Esophagus muscularis mucosa (tissue), 4 donors: ENCODE measurements around the gene CYREN. TPM values are rescaled to one million over a fixed set of nuclear protein-coding genes. Genes with fewer than 3 reads are reported as not detected.
A peak's percentile ranks its signal among the peaks of the same experiment; 100 is the strongest.
"Not testable (repeated sequence)": the region's sequence is repeated elsewhere in the genome, so short reads cannot be mapped to it uniquely, and the experiment has no call there.

Experiments used
- DNase-seq: peaks from one replicate; pipeline ENCODE4 v3.0.0-alpha.2; 2017; ENCODE audit errors: extremely low spot score
- H3K27ac ChIP-seq, 4 donors: fragments of 200-600 bp; sonication (generic); replicated peaks in 1 of 4; 1 replicate in 3 of 4; 2 replicates in 1 of 4; pipeline ENCODE4 v1.5.1; 2016 to 2019; ENCODE audit warnings: mild to moderate bottlenecking in 1 of 4
- H3K27me3 ChIP-seq, 4 donors: fragments of 200-600 bp; sonication (generic); one replicate each; pipeline versions ENCODE4 v1.5.1 to v1.6.0; 2016 to 2019
- H3K36me3 ChIP-seq, 4 donors: fragments of 200-600 bp; sonication (generic); one replicate each; pipeline ENCODE4 v1.5.1; 2016 to 2019
- H3K4me1 ChIP-seq, 4 donors: fragments of 200-600 bp; sonication (generic); one replicate each; pipeline ENCODE4 v1.5.1; 2016 to 2019
- H3K4me3 ChIP-seq, 4 donors: fragments of 200-600 bp; sonication (generic); 1 replicate in 2 of 4; 2 replicates in 2 of 4; pipeline ENCODE4 v1.5.1; 2016 to 2019; ENCODE audit warnings: mild to moderate bottlenecking in 4 of 4, moderate library complexity in 1 of 4
- H3K9me3 ChIP-seq, 4 donors: fragments of 200-600 bp; sonication (generic); 1 replicate in 3 of 4; 2 replicates in 1 of 4; pipeline ENCODE4 v1.5.1; 2016 to 2019
- EP300 ChIP-seq: sonication (generic); formaldehyde crosslinking; IDR thresholded peaks from one replicate; pipeline ENCODE4 v1.6.1; 2017; ENCODE audit warnings: antibody characterized with exemption
- POLR2A ChIP-seq: fragments of 450-650 bp; IDR thresholded peaks from one replicate; pipeline ENCODE4 v1.6.1; 2017; ENCODE audit warnings: antibody characterized with exemption, moderate library complexity, mild to moderate bottlenecking, low read depth
- POLR2AphosphoS5 ChIP-seq, 2 donors: sonication (generic); formaldehyde crosslinking; IDR thresholded peaks; one replicate each; pipeline ENCODE4 v1.6.1; 2017; ENCODE audit warnings: antibody characterized with exemption in 2 of 2
- WGBS: methylation state at CpG from one replicate; pipeline ENCODE4 v1.1.5; 2018; 5-methylcytosine and 5-hydroxymethylcytosine counted together
- intact Hi-C: fragments of 100-400 bp; cut with DNase I; formaldehyde crosslinking; loops from one replicate; pipeline ENCODE4 v1.15.1; 2023
- total RNA-seq, 4 donors: library from RNA; depleted of rRNA; stranded (reverse); fragments of >200 nt; gene quantifications; one replicate each; pipeline versions ENCODE4 v1.1.0 to v1.2.1, GENCODE V29; 2016
- TF ChIP-seq, protein P1 (sequence below), 3 experiments: fragments of 200-600 bp in 2 of 3; fragments of 450-650 bp in 1 of 3; sonication (generic) in 2 of 3; IDR thresholded peaks; one replicate each; pipeline ENCODE4 v1.5.1; 2017 to 2019; ENCODE audit warnings: antibody characterized with exemption in 3 of 3, mild to moderate bottlenecking in 2 of 3, moderate library complexity in 1 of 3

CYREN gene
- total RNA-seq, 4 donors from 2014 or later: 30.8 to 51.7 (median 40.2) TPM

GRCh38 chr7:135179321-135179925 is 8.9 kb upstream of the CYREN start:
- H3K36me3 ChIP-seq: peaks cover 11 to 64% (median 37%) of the 10 kb centered on the region in 4 donors
- H3K27me3 ChIP-seq: no peaks in the 10 kb centered on the region
- no peak for DNase-seq
- TF ChIP-seq EP300: no peak
- intact Hi-C loops: no loop called here
- no peaks in the 10 kb centered on the region for H3K4me1 ChIP-seq
- no peak overlapping the region for H3K4me3 ChIP-seq
- H3K9me3 ChIP-seq: peaks cover 0 to 33% (median 18%) of the 10 kb centered on the region in 4 donors
- no peak overlapping the region for H3K27ac ChIP-seq
- 91% methylated on average over 7 of the region's 8 CpGs for WGBS

DNA sequence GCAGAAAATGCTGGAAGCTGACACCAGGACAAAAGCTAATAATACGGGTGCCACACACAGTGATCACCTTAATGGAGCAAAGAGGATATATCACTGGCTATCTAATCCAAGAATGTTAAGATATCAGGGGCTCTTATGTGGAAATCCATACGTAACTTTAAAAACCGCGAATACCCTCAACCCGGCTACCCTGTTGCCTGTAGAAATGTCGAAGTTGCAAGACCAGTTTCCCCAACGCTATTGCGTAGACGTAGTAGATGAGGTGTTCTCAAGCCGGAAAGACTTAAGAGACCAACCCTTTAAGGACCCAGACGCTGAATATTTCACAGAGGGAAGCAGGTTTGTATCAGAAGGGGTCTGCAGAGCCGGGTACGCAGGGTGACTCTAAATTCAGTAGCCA is 7.9 kb upstream of the CYREN start:
- TF ChIP-seq, protein P1, sequence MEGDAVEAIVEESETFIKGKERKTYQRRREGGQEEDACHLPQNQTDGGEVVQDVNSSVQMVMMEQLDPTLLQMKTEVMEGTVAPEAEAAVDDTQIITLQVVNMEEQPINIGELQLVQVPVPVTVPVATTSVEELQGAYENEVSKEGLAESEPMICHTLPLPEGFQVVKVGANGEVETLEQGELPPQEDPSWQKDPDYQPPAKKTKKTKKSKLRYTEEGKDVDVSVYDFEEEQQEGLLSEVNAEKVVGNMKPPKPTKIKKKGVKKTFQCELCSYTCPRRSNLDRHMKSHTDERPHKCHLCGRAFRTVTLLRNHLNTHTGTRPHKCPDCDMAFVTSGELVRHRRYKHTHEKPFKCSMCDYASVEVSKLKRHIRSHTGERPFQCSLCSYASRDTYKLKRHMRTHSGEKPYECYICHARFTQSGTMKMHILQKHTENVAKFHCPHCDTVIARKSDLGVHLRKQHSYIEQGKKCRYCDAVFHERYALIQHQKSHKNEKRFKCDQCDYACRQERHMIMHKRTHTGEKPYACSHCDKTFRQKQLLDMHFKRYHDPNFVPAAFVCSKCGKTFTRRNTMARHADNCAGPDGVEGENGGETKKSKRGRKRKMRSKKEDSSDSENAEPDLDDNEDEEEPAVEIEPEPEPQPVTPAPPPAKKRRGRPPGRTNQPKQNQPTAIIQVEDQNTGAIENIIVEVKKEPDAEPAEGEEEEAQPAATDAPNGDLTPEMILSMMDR (IDR thresholded peaks at IDR 0.05): no peak
- TF ChIP-seq EP300: no peak
- TF ChIP-seq POLR2AphosphoS5 (IDR thresholded peaks at IDR 0.05): no peak
- TF ChIP-seq POLR2A: no peak
- DNase-seq: peak; percentile 86
- WGBS: 92% methylated on average over 13 of the region's 13 CpGs
- Histone ChIP-seq H3K36me3 (peaks cover 8 to 54% (median 27%) of the 10 kb centered on the region in 4 donors), H3K4me3 (no peak overlapping the region), H3K9me3 (peaks cover 0 to 33% (median 18%) of the 10 kb centered on the region in 4 donors), H3K4me1 (no peaks in the 10 kb centered on the region), H3K27me3 (no peaks in the 10 kb centered on the region), H3K27ac (no peak overlapping the region)
- intact Hi-C loops: no loop called here

- Histone ChIP-seq H3K4me3 (no peak overlapping the region), H3K27ac (no peak overlapping the region), H3K36me3 (peaks cover 6 to 42% (median 14%) of the 10 kb centered on the region in 4 donors), H3K27me3 (no peaks in the 10 kb centered on the region), H3K9me3 (peaks cover 0 to 23% (median 16%) of the 10 kb centered on the region in 4 donors), H3K4me1 (peaks cover 0 to under 1% (median under 1%) of the 10 kb centered on the region in 4 donors)
- intact Hi-C loops: no loop called here
- WGBS: 89% methylated on average over 9 of the region's 9 CpGs
- DNase-seq: peak; percentile 85
- TF ChIP-seq POLR2A: no peak
- TF ChIP-seq EP300: no peak
- TF ChIP-seq, protein P1 (IDR thresholded peaks at IDR 0.05): no peak
- TF ChIP-seq POLR2AphosphoS5 (IDR thresholded peaks at IDR 0.05): no peak
These were observed 6.7 kb upstream of the CYREN start for GRCh38 chr7:135177028-135177696.

DNA sequence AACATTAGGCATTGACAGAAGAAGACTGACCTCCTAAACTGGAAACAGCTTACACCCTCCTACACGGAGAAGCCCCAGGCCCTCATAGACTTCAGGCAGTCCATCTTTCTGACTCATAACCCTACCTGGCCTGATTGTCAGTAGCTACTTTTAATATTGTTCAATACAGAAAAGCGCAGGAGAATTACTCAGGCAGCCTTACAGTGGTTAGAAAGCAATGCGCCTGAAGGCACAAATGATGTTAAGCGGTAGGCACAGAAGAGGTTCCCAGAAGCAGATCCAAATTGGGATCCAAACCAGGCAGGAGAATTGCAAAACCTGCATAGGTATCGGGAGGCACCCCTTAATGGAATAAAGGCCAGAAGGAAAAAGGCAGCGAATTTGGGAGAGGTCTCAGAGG is 5.4 kb upstream of the CYREN start:
- Histone ChIP-seq H3K27ac (no peak overlapping the region), H3K4me1 (peaks cover 12 to 13% (median 12%) of the 10 kb centered on the region in 4 donors), H3K4me3 (no peak overlapping the region), H3K36me3 (peaks cover 0 to 29% (median 7%) of the 10 kb centered on the region in 4 donors), H3K9me3 (peaks cover 0 to 11% (median 4%) of the 10 kb centered on the region in 4 donors), H3K27me3 (no peaks in the 10 kb centered on the region)
- TF ChIP-seq EP300: no peak
- no peak for TF ChIP-seq POLR2A
- no peak for TF ChIP-seq POLR2AphosphoS5 (IDR thresholded peaks at IDR 0.05)
- TF ChIP-seq, protein P1 (IDR thresholded peaks at IDR 0.05): no peak
- intact Hi-C loops: no loop called here
- DNase-seq: no peak
- WGBS: 92% methylated on average over 6 of the region's 6 CpGs

GRCh38 chr7:135174941-135175340 is 4.4 kb upstream of the CYREN start:
- Histone ChIP-seq H3K4me3 (no peak overlapping the region), H3K36me3 (peaks cover 0 to 19% (median 3%) of the 10 kb centered on the region in 4 donors), H3K9me3 (peaks cover 0 to under 1% (median 0%) of the 10 kb centered on the region in 4 donors), H3K4me1 (peaks cover 13 to 16% (median 15%) of the 10 kb centered on the region in 4 donors), H3K27ac (no peak overlapping the region), H3K27me3 (peaks cover 0 to 4% (median 0%) of the 10 kb centered on the region in 4 donors)
- WGBS: 92% methylated on average over 5 of the region's 7 CpGs
- TF ChIP-seq POLR2A (no peak), EP300 (no peak), POLR2AphosphoS5 (IDR thresholded peaks at IDR 0.05) (no peak)
- TF ChIP-seq, protein P1 (IDR thresholded peaks at IDR 0.05): no peak
- no peak for DNase-seq
- intact Hi-C loops: no loop called here

DNA sequence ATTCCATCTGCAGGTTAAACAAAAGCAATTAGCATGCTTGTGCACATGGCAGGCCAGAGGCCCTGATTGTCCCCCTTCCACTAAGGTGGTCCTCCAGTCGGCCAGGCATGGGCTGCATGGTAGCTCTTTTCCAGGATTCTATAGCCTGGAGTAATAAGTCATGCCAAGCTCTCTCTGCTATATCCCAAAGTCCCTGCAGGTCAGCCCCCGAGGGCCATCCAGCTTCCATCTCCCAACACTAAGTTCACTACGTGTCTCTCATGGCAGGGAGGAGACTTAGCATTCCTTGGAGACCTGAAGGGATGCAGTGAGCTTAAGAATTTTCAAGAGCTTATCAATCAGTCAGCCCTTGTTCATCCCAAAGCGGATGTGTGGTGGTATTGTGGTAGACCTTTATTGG is 3.4 kb upstream of the CYREN start:
- H3K4me1 ChIP-seq: peaks cover 24 to 26% (median 25%) of the 10 kb centered on the region in 4 donors
- H3K9me3 ChIP-seq, H3K4me3 ChIP-seq, H3K27me3 ChIP-seq, H3K27ac ChIP-seq, intact Hi-C loops: not testable (repeated sequence)
- H3K36me3 ChIP-seq: peaks cover 0 to 18% (median 2%) of the 10 kb centered on the region in 4 donors
- DNase-seq: peak; percentile 37
- WGBS: 82% methylated on average over 4 of the region's 4 CpGs
